Activated naive CD8-positive, alpha-beta T cell (primary cell): ENCODE results near the gene PSMC4.

Experiments used
- H3K27ac Mint-ChIP-seq: one replicate; pipeline ENCODE4 v1.8.0; 2021; ENCODE audit warnings: mixed read lengths
- H3K27me3 Mint-ChIP-seq: one replicate; pipeline ENCODE4 v1.8.0; 2021; ENCODE audit warnings: mixed read lengths
- H3K36me3 Mint-ChIP-seq: one replicate; pipeline ENCODE4 v1.8.0; 2021; ENCODE audit warnings: mixed read lengths
- H3K4me1 Mint-ChIP-seq: one replicate; pipeline ENCODE4 v1.8.0; 2021; ENCODE audit warnings: low read depth, mixed read lengths
- H3K4me3 Mint-ChIP-seq: one replicate; pipeline ENCODE4 v1.8.0; 2021; ENCODE audit warnings: mild to moderate bottlenecking, mixed read lengths
- H3K9me3 Mint-ChIP-seq: one replicate; pipeline ENCODE4 v1.8.0; 2021; ENCODE audit warnings: low read depth, mixed read lengths

PSMC4 gene

DNA sequence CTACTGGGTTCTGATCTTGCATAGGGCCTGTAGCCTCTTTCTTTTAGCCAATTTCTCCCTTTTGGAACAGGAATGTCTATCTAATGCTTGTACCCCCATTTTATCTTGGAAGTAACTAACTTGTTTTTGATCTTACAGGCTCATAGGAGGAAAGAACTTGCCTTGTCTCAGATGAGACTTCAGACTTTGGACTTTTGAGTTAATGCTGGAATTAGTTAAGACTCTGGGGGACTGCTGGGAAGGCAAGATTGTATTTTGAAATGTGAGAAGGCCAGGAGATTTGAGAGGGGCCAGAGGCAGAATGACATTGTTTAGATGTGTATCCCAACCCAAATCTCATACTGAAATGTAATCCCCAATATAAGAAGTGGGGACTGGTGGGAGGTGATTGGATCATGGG, 23.4 kb downstream of the PSMC4 start:
- peak overlapping the region; percentile 58 for H3K4me3 Mint-ChIP-seq
- peaks cover 21% of the 10 kb centered on the region for H3K36me3 Mint-ChIP-seq

DNA sequence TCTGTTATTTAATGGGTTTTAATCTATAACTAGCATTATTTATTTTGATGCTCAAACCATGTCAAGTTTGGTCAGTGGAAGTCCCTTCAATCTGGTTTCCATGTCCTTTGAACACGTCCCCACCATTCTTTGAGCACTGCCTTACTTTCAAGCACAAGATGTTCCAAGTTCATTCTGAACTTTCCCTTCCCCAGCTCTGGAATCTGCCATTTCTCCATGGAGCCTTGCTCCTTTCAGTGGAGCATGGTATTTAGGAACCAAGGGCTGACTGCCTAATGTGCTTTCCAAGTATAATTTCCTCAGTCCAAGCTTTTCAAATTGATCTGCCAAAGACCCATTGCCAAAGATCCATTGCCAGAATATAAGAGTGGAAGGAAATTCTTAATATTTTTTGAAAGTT, 24.8 kb downstream of the PSMC4 start:
- Mint-ChIP-seq H3K36me3 (peaks cover 16% of the 10 kb centered on the region), H3K27me3 (no peaks in the 10 kb centered on the region), H3K4me1 (peaks cover 58% of the 10 kb centered on the region), H3K27ac (peak overlapping the region; percentile 41), H3K4me3 (peak overlapping the region; percentile 99), H3K9me3 (peaks cover 3% of the 10 kb centered on the region)

More for the DNA sequence above, 23.4 kb downstream of the PSMC4 start:
- H3K9me3 Mint-ChIP-seq, result peaks cover 3% of the 10 kb centered on the region
- H3K27ac Mint-ChIP-seq, result no peak overlapping the region
- H3K4me1 Mint-ChIP-seq, result peaks cover 67% of the 10 kb centered on the region
- no peaks in the 10 kb centered on the region for H3K27me3 Mint-ChIP-seq

DNA sequence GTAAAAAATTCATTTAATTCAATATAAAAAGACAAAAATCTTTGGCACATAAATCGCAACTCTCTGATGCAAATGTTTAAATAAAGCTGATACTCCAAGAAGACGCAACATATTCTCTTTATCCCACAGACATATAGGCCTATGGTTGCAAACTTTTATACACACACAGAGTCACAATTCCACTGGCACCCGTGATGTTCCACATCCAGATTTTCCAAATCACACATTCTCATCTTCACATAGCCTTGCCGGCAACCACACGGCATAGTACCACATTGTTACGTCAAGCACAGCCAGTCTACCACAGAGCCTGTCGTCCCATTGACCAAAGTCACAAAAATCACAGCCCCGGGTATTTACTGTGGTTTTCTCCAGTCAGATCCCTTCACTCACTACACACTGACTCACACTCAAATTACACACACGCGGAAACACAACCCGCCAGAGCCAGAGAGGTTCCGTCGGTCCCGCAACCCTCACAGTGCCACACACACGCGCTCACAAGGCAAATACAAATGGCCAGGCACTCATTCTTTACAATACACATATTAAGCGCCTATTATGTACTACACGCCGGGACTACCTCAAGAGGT, 25.3 kb downstream of the PSMC4 start:
- H3K36me3 Mint-ChIP-seq, result peaks cover 16% of the 10 kb centered on the region
- H3K27me3 Mint-ChIP-seq, result no peaks in the 10 kb centered on the region
- H3K9me3 Mint-ChIP-seq, result peaks cover 3% of the 10 kb centered on the region
- H3K4me3 Mint-ChIP-seq, result peak overlapping the region; percentile 99
- peaks cover 53% of the 10 kb centered on the region for H3K4me1 Mint-ChIP-seq
- H3K27ac Mint-ChIP-seq, result peak overlapping the region; percentile 99

GRCh38 chr19:39996811-39997637, 26.1 kb downstream of the PSMC4 start, which contains the start of gene ZNF546:
TSS of gene ZNF546 (plus strand) at chr19:39997060. CDS start at chr19:39998327, 1,267 bp downstream.
- Mint-ChIP-seq H3K36me3 (peaks cover 16% of the 10 kb centered on the region), H3K4me1 (peaks cover 47% of the 10 kb centered on the region), H3K4me3 (peak within 1 kb of the TSS; percentile 99), H3K9me3 (peaks cover 3% of the 10 kb centered on the region), H3K27ac (peak within 1 kb of the TSS; percentile 99), H3K27me3 (no peaks in the 10 kb centered on the region)

DNA sequence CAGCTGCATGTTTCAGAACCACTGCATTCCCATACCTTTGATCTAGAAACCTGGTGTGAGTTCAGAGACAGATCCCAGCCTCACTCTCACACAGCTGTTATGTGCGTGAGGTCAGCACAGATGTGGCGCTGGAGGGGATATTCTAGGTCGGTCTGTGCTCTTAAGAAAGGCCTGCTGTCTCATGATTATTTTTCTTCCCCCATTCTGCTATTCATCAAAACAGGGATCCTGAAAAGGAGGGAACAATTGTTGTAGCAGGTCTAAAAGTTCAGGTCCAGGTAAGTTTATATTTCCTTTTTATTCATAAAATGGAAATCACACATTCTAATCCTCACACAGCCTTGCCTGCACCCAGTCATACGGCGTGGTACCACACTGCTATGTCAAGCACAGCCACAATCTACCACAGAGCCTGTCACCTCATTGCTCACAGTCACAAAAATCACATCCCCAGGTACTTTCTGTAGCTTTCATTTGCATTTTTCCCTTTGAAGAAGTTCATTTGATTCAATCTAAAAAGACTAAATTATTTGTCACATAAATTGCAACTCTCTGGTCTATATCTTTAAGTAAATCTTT, 26.8 kb downstream of the PSMC4 start:
- H3K27ac Mint-ChIP-seq, result peak overlapping the region; percentile 99
- peak overlapping the region; percentile 99 for H3K4me3 Mint-ChIP-seq
- H3K27me3 Mint-ChIP-seq, result no peaks in the 10 kb centered on the region
- peaks cover 16% of the 10 kb centered on the region for H3K36me3 Mint-ChIP-seq
- peaks cover 3% of the 10 kb centered on the region for H3K9me3 Mint-ChIP-seq
- H3K4me1 Mint-ChIP-seq, result peaks cover 40% of the 10 kb centered on the region

DNA sequence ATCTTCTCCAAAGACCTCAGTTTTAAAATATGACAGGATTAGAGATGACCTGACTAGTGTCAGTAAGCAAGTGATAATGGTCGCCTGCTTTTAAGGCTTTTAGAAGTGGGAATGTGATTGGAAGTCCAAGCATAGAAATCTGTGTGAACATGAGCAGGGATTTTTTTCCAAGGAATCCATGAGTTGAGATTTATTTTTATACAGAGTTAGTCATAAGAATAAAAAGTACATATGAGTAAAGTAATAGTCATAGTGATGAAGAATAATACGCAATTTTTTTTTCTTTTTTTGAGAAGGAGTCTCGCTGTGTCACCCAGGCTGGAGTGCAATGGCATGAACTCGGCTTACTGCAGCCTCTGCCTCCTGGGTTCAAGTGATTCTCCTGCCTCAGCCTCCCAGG, 27.5 kb downstream of the PSMC4 start:
- Mint-ChIP-seq H3K9me3 (no peaks in the 10 kb centered on the region), H3K36me3 (peaks cover 12% of the 10 kb centered on the region), H3K4me3 (peak overlapping the region; percentile 99), H3K27ac (peak overlapping the region; percentile 99), H3K4me1 (peaks cover 37% of the 10 kb centered on the region), H3K27me3 (no peaks in the 10 kb centered on the region)

DNA sequence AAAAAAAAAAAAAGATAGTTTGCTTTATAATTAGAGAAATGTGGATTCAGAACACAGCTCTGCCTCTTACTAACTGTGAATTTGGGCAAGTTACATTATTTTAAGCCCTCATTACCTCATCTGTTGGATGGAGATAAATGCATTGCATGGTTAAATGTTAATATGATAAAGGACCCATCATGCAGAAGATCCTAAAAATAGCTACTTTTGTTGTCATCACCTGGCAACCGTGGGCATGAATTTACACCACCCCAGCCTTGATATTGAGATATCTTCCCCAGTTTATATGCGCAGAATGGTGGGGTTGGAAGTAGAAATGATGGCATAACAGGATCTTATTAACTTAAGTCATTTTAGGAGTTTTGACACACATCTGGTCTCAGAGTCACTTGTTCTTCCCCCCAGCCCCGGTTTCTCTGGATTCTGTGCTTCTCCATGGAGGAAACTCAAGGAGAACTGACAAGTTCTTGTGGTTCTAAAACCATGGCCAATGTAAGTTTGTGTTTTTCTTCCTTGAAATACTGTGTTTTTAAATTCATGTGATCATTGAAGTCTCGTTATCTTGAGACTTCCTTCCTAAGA, 34.8 kb downstream of the PSMC4 start:
- Mint-ChIP-seq H3K27ac (no peak overlapping the region), H3K36me3 (peaks cover 28% of the 10 kb centered on the region), H3K27me3 (no peaks in the 10 kb centered on the region), H3K4me3 (no peak overlapping the region), H3K9me3 (peaks cover 5% of the 10 kb centered on the region), H3K4me1 (no peaks in the 10 kb centered on the region)

- H3K4me1 Mint-ChIP-seq, result no peaks in the 10 kb centered on the region
Observed at GRCh38 chr19:40006273-40006691, 35.3 kb downstream of the PSMC4 start.

DNA sequence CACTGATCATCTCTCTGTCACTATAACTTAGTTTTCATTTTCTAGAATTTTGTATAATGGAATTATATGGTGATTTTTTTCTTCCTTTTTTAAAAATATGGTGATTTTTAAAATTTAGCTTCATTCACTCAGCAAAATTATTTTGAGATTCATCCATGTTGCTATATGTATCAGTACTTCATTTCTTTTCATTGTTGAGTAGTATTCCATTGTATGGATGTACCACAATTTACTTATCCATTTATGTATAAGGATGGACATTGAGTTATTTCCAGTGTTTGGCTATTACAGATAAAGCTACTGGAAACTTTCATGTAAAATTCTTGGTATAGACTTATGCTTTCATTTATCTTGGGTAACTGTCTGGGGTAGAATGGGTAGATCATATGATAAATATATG, 38.7 kb downstream of the PSMC4 start:
- Mint-ChIP-seq H3K9me3 (peaks cover 25% of the 10 kb centered on the region), H3K4me3 (no peak overlapping the region), H3K4me1 (no peaks in the 10 kb centered on the region), H3K36me3 (peaks cover 55% of the 10 kb centered on the region), H3K27me3 (no peaks in the 10 kb centered on the region), H3K27ac (no peak overlapping the region)

More at GRCh38 chr19:40006273-40006691, 35.3 kb downstream of the PSMC4 start:
- Mint-ChIP-seq H3K27me3 (no peaks in the 10 kb centered on the region), H3K9me3 (peaks cover 5% of the 10 kb centered on the region), H3K27ac (no peak overlapping the region), H3K4me3 (no peak overlapping the region), H3K36me3 (peaks cover 28% of the 10 kb centered on the region)

DNA sequence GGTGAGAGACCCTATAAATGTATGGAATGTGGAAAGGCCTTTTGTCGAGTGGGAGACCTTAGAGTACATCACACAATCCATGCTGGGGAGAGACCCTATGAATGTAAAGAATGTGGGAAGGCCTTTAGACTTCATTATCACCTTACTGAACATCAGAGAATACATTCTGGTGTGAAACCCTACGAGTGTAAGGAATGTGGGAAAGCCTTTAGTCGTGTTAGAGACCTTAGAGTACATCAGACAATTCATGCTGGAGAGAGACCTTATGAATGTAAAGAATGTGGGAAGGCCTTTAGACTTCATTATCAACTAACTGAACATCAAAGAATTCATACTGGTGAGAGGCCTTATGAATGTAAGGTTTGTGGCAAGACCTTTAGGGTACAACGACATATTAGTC, 43.0 kb downstream of the PSMC4 start:
- H3K4me1 Mint-ChIP-seq, result no peaks in the 10 kb centered on the region
- peaks cover 39% of the 10 kb centered on the region for H3K9me3 Mint-ChIP-seq
- H3K36me3 Mint-ChIP-seq, result peaks cover 52% of the 10 kb centered on the region
- no peaks in the 10 kb centered on the region for H3K27me3 Mint-ChIP-seq
- no peak overlapping the region for H3K4me3 Mint-ChIP-seq
- H3K27ac Mint-ChIP-seq, result no peak overlapping the region

GRCh38 chr19:40023969-40024368, 53.0 kb downstream of the PSMC4 start:
- Mint-ChIP-seq H3K4me1 (no peaks in the 10 kb centered on the region), H3K4me3 (no peak overlapping the region), H3K27ac (no peak overlapping the region), H3K27me3 (no peaks in the 10 kb centered on the region), H3K36me3 (peaks cover 38% of the 10 kb centered on the region), H3K9me3 (peaks cover 37% of the 10 kb centered on the region)

DNA sequence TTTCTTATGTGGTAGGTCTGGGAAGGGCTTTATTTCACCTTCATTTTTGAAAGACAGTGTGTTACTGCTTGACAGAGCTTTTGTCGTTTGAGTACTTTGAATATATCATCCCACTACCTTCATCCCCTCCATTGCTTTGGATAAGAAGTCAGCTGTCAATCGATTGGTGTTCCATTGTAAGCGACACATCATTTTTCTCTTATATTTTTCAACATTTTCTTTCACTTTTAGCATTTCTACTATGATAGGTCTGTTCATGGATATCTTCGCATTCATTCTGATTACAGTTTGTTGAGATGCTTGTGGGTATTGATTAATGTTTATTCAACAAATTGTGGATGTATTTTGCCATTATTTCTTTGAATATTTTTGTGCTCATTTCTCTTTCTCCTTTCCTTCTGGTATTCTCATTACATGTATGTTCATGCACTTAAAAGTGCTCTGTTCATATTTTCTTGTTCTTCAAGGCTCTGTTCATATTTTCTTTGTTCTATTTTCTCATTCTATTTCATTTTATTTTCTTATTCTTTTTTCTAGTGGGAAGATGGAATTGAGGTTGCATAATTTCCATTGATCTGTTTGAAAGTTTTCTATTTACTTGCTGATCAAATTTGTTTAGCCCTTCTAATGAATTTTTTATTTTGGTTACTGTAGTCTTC, 55.1 kb downstream of the PSMC4 start:
- Mint-ChIP-seq H3K27me3 (no peaks in the 10 kb centered on the region), H3K36me3 (peaks cover 36% of the 10 kb centered on the region), H3K27ac (no peak overlapping the region), H3K4me3 (no peak overlapping the region), H3K4me1 (no peaks in the 10 kb centered on the region), H3K9me3 (peaks cover 44% of the 10 kb centered on the region)

DNA sequence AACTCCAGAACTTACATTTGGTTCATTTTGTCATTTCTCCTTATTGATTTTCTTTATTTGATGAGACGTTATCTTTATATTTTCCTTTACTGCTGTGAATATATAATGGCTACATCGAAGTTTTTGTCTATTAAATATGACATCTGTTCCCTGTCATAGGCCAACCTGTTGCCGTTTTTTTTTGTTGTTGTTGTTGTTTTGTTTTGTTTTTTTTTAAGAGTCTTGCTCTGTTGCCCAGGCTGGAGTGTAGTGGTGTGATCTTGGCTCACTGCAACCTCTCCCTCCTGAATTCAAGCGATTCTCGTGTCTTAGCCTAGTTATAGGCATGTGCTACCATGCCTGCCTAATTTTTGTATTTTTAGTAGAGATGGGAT, 55.6 kb downstream of the PSMC4 start:
- no peaks in the 10 kb centered on the region for H3K4me1 Mint-ChIP-seq
- peaks cover 34% of the 10 kb centered on the region for H3K36me3 Mint-ChIP-seq
- H3K9me3 Mint-ChIP-seq, result peaks cover 44% of the 10 kb centered on the region
- no peak overlapping the region for H3K4me3 Mint-ChIP-seq
- no peak overlapping the region for H3K27ac Mint-ChIP-seq
- no peaks in the 10 kb centered on the region for H3K27me3 Mint-ChIP-seq
